HepG2 (cell line): ENCODE data around the gene ANO1. TPM values are rescaled to one million over a fixed set of nuclear protein-coding genes. Genes with fewer than 3 reads are reported as not detected.

Experiments used
- CBX2 ChIP-seq, 2 experiments: fragments of 200-600 bp in 1 of 2; sonication (generic); formaldehyde crosslinking in 1 of 2; IDR thresholded peaks; 2 replicates each; pipeline versions ENCODE4 v1.7.0 to v1.8.1; 2018 to 2022; ENCODE audit warnings: low read depth in 2 of 2, low read length in 1 of 2, mild to moderate bottlenecking in 1 of 2, missing genetic modification reagents in 1 of 2
- MYC ChIP-seq: sonication (generic); formaldehyde crosslinking; IDR thresholded peaks from 2 replicates; pipeline ENCODE4 v1.9.0; 2021; ENCODE audit warnings: missing genetic modification reagents, borderline replicate concordance
- SETDB1 ChIP-seq: sonication (generic); formaldehyde crosslinking; IDR thresholded peaks from 2 replicates; pipeline ENCODE4 v1.5.1; 2020; ENCODE audit warnings: missing genetic modification reagents, mild to moderate bottlenecking, borderline replicate concordance
- SMC3 ChIP-seq: IDR thresholded peaks from 2 replicates; pipeline ENCODE4 v1.6.1; 2011; ENCODE audit warnings: low read length, improper control_type of control experiment
- SSRP1 ChIP-seq: IDR thresholded peaks from 2 replicates; pipeline ENCODE4 v1.6.1; 2016; ENCODE audit warnings: control low read depth
- THAP9 ChIP-seq: sonication (generic); formaldehyde crosslinking; IDR thresholded peaks from 2 replicates; pipeline ENCODE4; 2020; ENCODE audit warnings: missing genetic modification reagents, mild to moderate bottlenecking, borderline replicate concordance
- ZNF672 ChIP-seq: sonication (generic); formaldehyde crosslinking; IDR thresholded peaks from 2 replicates; pipeline ENCODE4 v1.8.1; 2022; ENCODE audit warnings: missing genetic modification reagents
- ZNF777 ChIP-seq: sonication (generic); formaldehyde crosslinking; IDR thresholded peaks from 2 replicates; pipeline ENCODE4 v1.4.0; 2020; ENCODE audit warnings: missing genetic modification reagents
- ZNF850 ChIP-seq: sonication (generic); formaldehyde crosslinking; conservative IDR thresholded peaks from 2 replicates; pipeline ENCODE4 v1.9.0; 2021; ENCODE audit warnings: mild to moderate bottlenecking, missing genetic modification reagents
- polyA plus RNA-seq, 8 experiments: library from polyadenylated mRNA; depleted of rRNA in 3 of 8; stranded (reverse) in 7 of 8; unstranded in 1 of 8; fragments of >200 nt; fragmentation: Illumina TruSeq in 4 of 8; extraction: Trizol in 4 of 8; gene quantifications; 2 replicates each; pipeline versions ENCODE4 v1.2.1 to v1.2.3, GENCODE V29; 2011 to 2016; ENCODE audit warnings: low read depth in 4 of 8, missing spikeins in 1 of 8, mixed read lengths in 1 of 8; ENCODE audit not compliant: insufficient read depth in 1 of 8
- total RNA-seq, 5 experiments: library from RNA; depleted of rRNA; stranded (reverse); fragments of >200 nt; fragmentation: Illumina TruSeq; extraction: Trizol; gene quantifications; 2 replicates each; pipeline ENCODE4 v1.2.3, GENCODE V29; 2016; ENCODE audit warnings: low read depth in 1 of 5
- TF ChIP-seq, protein P1 (sequence below): sonication (generic); formaldehyde crosslinking; IDR thresholded peaks from 2 replicates; pipeline ENCODE4 v1.5.1; 2020; ENCODE audit warnings: mild to moderate bottlenecking, missing genetic modification reagents, moderate library complexity
- TF ChIP-seq, protein P2 (sequence below): sonication (generic); formaldehyde crosslinking; IDR thresholded peaks from 2 replicates; pipeline ENCODE4 v1.4.0; 2020; ENCODE audit warnings: mild to moderate bottlenecking, missing genetic modification reagents
- TF ChIP-seq, protein P3 (sequence below): sonication (generic); formaldehyde crosslinking; IDR thresholded peaks from 2 replicates; pipeline ENCODE4 v1.5.1; 2020; ENCODE audit warnings: mild to moderate bottlenecking, moderate library complexity, missing genetic modification reagents

ANO1 gene
- total and polyA plus RNA-seq, 2 of the 13 experiments (the other 11 are each of a cell fraction or from before 2014, with no cell fraction given), result not detected

GRCh38 chr11:70128435-70128906 lies 50.4 kb downstream of the ANO1 start (continued):
- TF ChIP-seq ZNF850 (CRISPR knock-in tag) (no peak), ZNF777 (CRISPR knock-in tag) (no peak), SSRP1 (CRISPR knock-in tag) (no peak), THAP9 (CRISPR knock-in tag) (no peak), SMC3 (no peak), ZNF672 (CRISPR knock-in tag) (no peak), MYC (no peak), CBX2 (IDR thresholded peaks at IDR 0.05; ENCODE audit: low read depth, low read length) (no peak), CBX2 (CRISPR knock-in tag; IDR thresholded peaks at IDR 0.05; ENCODE audit: low read depth) (no peak), SETDB1 (CRISPR knock-in tag) (no peak)
- TF ChIP-seq, protein P1, sequence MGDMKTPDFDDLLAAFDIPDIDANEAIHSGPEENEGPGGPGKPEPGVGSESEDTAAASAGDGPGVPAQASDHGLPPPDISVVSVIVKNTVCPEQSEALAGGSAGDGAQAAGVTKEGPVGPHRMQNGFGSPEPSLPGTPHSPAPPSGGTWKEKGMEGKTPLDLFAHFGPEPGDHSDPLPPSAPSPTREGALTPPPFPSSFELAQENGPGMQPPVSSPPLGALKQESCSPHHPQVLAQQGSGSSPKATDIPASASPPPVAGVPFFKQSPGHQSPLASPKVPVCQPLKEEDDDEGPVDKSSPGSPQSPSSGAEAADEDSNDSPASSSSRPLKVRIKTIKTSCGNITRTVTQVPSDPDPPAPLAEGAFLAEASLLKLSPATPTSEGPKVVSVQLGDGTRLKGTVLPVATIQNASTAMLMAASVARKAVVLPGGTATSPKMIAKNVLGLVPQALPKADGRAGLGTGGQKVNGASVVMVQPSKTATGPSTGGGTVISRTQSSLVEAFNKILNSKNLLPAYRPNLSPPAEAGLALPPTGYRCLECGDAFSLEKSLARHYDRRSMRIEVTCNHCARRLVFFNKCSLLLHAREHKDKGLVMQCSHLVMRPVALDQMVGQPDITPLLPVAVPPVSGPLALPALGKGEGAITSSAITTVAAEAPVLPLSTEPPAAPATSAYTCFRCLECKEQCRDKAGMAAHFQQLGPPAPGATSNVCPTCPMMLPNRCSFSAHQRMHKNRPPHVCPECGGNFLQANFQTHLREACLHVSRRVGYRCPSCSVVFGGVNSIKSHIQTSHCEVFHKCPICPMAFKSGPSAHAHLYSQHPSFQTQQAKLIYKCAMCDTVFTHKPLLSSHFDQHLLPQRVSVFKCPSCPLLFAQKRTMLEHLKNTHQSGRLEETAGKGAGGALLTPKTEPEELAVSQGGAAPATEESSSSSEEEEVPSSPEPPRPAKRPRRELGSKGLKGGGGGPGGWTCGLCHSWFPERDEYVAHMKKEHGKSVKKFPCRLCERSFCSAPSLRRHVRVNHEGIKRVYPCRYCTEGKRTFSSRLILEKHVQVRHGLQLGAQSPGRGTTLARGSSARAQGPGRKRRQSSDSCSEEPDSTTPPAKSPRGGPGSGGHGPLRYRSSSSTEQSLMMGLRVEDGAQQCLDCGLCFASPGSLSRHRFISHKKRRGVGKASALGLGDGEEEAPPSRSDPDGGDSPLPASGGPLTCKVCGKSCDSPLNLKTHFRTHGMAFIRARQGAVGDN (CRISPR knock-in tag), result peak; percentile 20; the same call in 1 of the 2 replicates
- TF ChIP-seq, protein P2, sequence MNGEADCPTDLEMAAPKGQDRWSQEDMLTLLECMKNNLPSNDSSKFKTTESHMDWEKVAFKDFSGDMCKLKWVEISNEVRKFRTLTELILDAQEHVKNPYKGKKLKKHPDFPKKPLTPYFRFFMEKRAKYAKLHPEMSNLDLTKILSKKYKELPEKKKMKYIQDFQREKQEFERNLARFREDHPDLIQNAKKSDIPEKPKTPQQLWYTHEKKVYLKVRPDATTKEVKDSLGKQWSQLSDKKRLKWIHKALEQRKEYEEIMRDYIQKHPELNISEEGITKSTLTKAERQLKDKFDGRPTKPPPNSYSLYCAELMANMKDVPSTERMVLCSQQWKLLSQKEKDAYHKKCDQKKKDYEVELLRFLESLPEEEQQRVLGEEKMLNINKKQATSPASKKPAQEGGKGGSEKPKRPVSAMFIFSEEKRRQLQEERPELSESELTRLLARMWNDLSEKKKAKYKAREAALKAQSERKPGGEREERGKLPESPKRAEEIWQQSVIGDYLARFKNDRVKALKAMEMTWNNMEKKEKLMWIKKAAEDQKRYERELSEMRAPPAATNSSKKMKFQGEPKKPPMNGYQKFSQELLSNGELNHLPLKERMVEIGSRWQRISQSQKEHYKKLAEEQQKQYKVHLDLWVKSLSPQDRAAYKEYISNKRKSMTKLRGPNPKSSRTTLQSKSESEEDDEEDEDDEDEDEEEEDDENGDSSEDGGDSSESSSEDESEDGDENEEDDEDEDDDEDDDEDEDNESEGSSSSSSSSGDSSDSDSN, result peak; percentile 75
- TF ChIP-seq, protein P3, sequence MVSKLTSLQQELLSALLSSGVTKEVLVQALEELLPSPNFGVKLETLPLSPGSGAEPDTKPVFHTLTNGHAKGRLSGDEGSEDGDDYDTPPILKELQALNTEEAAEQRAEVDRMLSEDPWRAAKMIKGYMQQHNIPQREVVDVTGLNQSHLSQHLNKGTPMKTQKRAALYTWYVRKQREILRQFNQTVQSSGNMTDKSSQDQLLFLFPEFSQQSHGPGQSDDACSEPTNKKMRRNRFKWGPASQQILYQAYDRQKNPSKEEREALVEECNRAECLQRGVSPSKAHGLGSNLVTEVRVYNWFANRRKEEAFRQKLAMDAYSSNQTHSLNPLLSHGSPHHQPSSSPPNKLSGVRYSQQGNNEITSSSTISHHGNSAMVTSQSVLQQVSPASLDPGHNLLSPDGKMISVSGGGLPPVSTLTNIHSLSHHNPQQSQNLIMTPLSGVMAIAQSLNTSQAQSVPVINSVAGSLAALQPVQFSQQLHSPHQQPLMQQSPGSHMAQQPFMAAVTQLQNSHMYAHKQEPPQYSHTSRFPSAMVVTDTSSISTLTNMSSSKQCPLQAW (CRISPR knock-in tag), result no peak
